IMR-90 (cell line): Measurements from ENCODE around the gene SPEG.

Source experiments
- MAFK ChIP-seq: IDR thresholded peaks from 2 replicates; pipeline ENCODE4 v1.6.1; 2012; ENCODE audit warnings: low read depth, low read length, improper control_type of control experiment
- POLR2A ChIP-seq: IDR thresholded peaks from 2 replicates; pipeline ENCODE4 v1.6.1; 2012; ENCODE audit warnings: mild to moderate bottlenecking, low read depth, low read length
- RAD21 ChIP-seq: IDR thresholded peaks from 2 replicates; pipeline ENCODE4 v1.6.1; 2012; ENCODE audit warnings: low read length, improper control_type of control experiment
- RFX5 ChIP-seq: IDR thresholded peaks from 2 replicates; pipeline ENCODE4 v1.8.0; 2012; ENCODE audit warnings: low read depth, mild to moderate bottlenecking, low read length, moderate library complexity
- SMC3 ChIP-seq: fragments of 150-350 bp; IDR thresholded peaks from 2 replicates; pipeline ENCODE4 v1.6.1; 2016; ENCODE audit warnings: low read depth, mild to moderate bottlenecking, antibody characterized with exemption, low read length, moderate library complexity
- TF ChIP-seq, protein P1 (sequence below): conservative IDR thresholded peaks from 2 replicates; pipeline ENCODE4 v1.5.1; 2012; ENCODE audit warnings: mild to moderate bottlenecking, low read depth, low read length, improper control_type of control experiment
- TF ChIP-seq, protein P2 (sequence below): fragments of 150-350 bp; IDR thresholded peaks from 2 replicates; pipeline ENCODE4 v1.6.1; 2016; ENCODE audit warnings: low read depth, mild to moderate bottlenecking, low read length, moderate library complexity, borderline replicate concordance

DNA sequence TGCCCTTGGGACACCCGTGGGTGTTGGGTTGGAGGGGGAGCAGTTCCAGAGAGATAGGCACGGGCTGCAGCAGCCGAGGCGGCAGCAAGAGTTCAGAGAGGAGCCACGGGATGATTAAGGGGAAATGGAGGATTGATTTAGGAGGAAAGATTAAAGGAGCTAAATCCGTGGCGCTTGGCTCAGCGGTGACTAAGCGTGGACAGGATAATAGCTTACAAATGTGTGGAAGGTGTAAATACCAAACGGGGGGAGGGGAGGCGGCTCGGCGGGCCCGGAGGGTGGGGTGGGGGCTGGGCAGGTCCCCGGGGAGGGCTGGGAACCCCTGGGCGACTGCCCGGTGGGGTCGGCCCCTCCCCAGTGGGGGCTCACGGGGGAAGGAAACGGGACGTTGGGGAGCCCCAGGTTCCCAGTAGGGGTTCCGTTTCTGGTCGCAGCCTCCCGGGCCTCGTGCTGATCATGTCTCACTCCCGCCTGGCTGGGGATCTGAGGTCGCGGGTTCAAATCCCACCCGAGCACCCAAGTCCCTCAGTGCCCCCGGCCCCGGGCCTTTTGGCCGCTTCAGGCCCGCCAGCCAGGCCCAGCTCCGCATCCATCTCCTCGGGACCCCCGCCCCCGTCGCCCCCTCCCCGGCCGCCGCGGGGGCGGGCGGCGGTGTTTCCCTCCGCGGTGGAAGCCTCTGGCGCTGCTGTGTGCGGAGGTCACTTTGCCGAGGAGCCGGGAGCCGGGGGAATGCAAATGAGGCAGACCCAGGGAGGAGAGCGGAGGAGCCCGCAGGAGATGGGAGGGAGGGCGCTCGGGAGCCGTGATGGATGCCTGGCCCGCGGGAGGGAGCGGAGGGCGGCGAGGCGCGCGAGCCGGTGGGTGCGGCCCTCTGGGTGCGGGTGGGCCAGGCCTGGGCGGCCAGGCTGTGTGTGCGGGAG is 87.7 kb downstream of the SPEG start:
- TF ChIP-seq, protein P1, sequence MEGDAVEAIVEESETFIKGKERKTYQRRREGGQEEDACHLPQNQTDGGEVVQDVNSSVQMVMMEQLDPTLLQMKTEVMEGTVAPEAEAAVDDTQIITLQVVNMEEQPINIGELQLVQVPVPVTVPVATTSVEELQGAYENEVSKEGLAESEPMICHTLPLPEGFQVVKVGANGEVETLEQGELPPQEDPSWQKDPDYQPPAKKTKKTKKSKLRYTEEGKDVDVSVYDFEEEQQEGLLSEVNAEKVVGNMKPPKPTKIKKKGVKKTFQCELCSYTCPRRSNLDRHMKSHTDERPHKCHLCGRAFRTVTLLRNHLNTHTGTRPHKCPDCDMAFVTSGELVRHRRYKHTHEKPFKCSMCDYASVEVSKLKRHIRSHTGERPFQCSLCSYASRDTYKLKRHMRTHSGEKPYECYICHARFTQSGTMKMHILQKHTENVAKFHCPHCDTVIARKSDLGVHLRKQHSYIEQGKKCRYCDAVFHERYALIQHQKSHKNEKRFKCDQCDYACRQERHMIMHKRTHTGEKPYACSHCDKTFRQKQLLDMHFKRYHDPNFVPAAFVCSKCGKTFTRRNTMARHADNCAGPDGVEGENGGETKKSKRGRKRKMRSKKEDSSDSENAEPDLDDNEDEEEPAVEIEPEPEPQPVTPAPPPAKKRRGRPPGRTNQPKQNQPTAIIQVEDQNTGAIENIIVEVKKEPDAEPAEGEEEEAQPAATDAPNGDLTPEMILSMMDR, result no peak
- TF ChIP-seq SMC3 (no peak), RAD21 (no peak), POLR2A (no peak), MAFK (no peak), RFX5 (no peak)
- TF ChIP-seq, protein P2, sequence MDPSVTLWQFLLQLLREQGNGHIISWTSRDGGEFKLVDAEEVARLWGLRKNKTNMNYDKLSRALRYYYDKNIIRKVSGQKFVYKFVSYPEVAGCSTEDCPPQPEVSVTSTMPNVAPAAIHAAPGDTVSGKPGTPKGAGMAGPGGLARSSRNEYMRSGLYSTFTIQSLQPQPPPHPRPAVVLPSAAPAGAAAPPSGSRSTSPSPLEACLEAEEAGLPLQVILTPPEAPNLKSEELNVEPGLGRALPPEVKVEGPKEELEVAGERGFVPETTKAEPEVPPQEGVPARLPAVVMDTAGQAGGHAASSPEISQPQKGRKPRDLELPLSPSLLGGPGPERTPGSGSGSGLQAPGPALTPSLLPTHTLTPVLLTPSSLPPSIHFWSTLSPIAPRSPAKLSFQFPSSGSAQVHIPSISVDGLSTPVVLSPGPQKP, result no peak
